ENCODE measurements around the gene MAEA.

The MAEA gene

GRCh38 chr4:1366371-1367229, 76.9 kb downstream of the MAEA start:
- no peak for DNase-seq (ENCODE audit: low spot score)
- TF ChIP-seq, protein P1, sequence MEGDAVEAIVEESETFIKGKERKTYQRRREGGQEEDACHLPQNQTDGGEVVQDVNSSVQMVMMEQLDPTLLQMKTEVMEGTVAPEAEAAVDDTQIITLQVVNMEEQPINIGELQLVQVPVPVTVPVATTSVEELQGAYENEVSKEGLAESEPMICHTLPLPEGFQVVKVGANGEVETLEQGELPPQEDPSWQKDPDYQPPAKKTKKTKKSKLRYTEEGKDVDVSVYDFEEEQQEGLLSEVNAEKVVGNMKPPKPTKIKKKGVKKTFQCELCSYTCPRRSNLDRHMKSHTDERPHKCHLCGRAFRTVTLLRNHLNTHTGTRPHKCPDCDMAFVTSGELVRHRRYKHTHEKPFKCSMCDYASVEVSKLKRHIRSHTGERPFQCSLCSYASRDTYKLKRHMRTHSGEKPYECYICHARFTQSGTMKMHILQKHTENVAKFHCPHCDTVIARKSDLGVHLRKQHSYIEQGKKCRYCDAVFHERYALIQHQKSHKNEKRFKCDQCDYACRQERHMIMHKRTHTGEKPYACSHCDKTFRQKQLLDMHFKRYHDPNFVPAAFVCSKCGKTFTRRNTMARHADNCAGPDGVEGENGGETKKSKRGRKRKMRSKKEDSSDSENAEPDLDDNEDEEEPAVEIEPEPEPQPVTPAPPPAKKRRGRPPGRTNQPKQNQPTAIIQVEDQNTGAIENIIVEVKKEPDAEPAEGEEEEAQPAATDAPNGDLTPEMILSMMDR (IDR thresholded peaks at IDR 0.05; ENCODE audit: extremely low read depth, insufficient read depth, missing control alignments): no peak
- in situ Hi-C loops (cut with MboI; ENCODE audit: low pct_unique_long_range_greater_than_20kb, low sequenced_read_pairs, unreplicated experiment): no loop called here

- in situ Hi-C loops (cut with MboI; ENCODE audit: low pct_unique_long_range_greater_than_20kb, low sequenced_read_pairs, unreplicated experiment): no loop called here
- no peak for DNase-seq (ENCODE audit: low spot score)
- TF ChIP-seq, protein P1 (IDR thresholded peaks at IDR 0.05; ENCODE audit: extremely low read depth, insufficient read depth, missing control alignments): no peak
These were observed 77.7 kb downstream of the MAEA start for GRCh38 chr4:1367230-1367935.

- in situ Hi-C loops (cut with MboI; ENCODE audit: low pct_unique_long_range_greater_than_20kb, low sequenced_read_pairs, unreplicated experiment): no loop called here
- TF ChIP-seq, protein P1 (IDR thresholded peaks at IDR 0.05; ENCODE audit: extremely low read depth, insufficient read depth, missing control alignments): no peak
These were observed 78.2 kb downstream of the MAEA start for GRCh38 chr4:1367936-1368289.

GRCh38 chr4:1368421-1369090, 78.9 kb downstream of the MAEA start:
- DNase-seq (ENCODE audit: low spot score): no peak
- TF ChIP-seq, protein P1 (IDR thresholded peaks at IDR 0.05; ENCODE audit: extremely low read depth, insufficient read depth, missing control alignments): no peak
- in situ Hi-C loops (cut with MboI; ENCODE audit: low pct_unique_long_range_greater_than_20kb, low sequenced_read_pairs, unreplicated experiment): no loop called here

More at GRCh38 chr4:1367936-1368289, 78.2 kb downstream of the MAEA start:
- no peak for DNase-seq (ENCODE audit: low spot score)

DNA sequence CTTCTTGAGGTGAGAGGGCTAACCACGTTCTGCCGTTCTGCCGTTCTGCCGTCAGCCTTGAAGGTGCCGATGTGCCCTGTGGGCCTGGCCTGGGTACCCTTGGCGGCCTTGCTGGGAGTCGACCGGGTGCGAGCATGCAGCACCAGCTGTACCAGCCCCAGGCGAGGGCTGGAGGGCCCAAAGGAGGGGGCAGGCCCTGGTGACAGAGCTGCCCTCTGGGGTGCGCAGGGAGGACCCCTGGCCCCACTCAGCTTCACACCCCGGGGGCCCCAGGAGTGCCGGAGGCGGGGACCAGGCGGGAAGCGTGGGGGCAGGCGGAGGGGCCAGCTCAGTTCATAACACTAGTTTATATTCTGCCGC, 79.4 kb downstream of the MAEA start:
- in situ Hi-C loops (cut with MboI; ENCODE audit: low pct_unique_long_range_greater_than_20kb, low sequenced_read_pairs, unreplicated experiment): no loop called here
- no peak for DNase-seq (ENCODE audit: low spot score)
- TF ChIP-seq, protein P1 (IDR thresholded peaks at IDR 0.05; ENCODE audit: extremely low read depth, insufficient read depth, missing control alignments): no peak

DNA sequence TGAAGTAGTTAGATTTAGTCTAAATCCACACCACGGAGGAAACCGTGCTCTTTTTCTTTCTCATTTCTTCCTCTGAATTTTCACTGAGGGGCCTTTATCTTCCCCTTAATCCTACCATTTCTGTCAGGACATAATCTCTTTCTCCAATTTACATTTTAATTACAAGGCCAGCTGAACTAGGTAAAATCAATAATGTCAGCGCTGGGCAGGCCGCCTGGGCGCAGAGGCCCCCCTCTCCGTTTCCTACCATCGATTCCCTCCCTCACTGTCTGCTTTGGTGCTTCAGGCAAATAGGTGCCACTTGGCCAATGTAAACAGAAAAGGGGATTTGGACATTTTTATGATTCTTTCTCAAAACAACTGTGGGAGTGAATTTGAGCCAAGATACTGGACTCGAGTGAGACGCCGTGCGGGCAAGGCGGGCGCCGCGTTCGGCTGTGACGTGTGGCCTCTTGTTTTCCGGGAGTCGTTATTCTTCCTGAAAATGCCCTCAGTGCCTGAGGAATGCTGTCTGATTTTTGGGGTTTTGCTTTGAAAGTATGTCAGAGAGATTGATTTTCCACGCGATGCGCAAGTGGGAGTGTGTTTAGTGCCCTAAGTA, 79.9 kb downstream of the MAEA start:
- DNase-seq (ENCODE audit: low spot score): no peak
- TF ChIP-seq, protein P1 (IDR thresholded peaks at IDR 0.05; ENCODE audit: extremely low read depth, insufficient read depth, missing control alignments): no peak
- in situ Hi-C loops (cut with MboI; ENCODE audit: low pct_unique_long_range_greater_than_20kb, low sequenced_read_pairs, unreplicated experiment): no loop called here

Measured in GM13977 (cell line).